K562 (cell line): ENCODE data around the gene NFYC. TPM values are rescaled to one million over a fixed set of nuclear protein-coding genes. Genes with fewer than 3 reads are reported as not detected.

Experiments
- COPS2 ChIP-seq: fragments of 450-650 bp; conservative IDR thresholded peaks from 2 replicates; pipeline ENCODE4 v1.6.1; 2016; ENCODE audit warnings: mild to moderate bottlenecking, moderate library complexity
- ELF2 ChIP-seq: fragments of 250-450 bp; sonication (Bioruptor Pico); IDR thresholded peaks from 2 replicates; pipeline ENCODE4 v1.5.0; 2021; ENCODE audit warnings: mild to moderate bottlenecking
- GATA2 ChIP-seq: sonication (generic); formaldehyde crosslinking; IDR thresholded peaks from 2 replicates; pipeline ENCODE4 v1.4.0; 2020; ENCODE audit warnings: mild to moderate bottlenecking, missing genetic modification reagents
- HDAC1 ChIP-seq, 2 experiments: fragments of 450-650 bp; IDR thresholded peaks; 2 replicates each; pipeline ENCODE4 v1.6.1; 2016 to 2017; ENCODE audit warnings: inconsistent platforms in 1 of 2, mild to moderate bottlenecking in 1 of 2, moderate library complexity in 1 of 2
- LEF1 ChIP-seq: fragments of 450-650 bp; IDR thresholded peaks from 2 replicates; pipeline ENCODE4 v1.6.1; 2016; ENCODE audit warnings: mild to moderate bottlenecking
- MECOM ChIP-seq: fragments of 250-450 bp; sonication (Bioruptor Pico); IDR thresholded peaks from 2 replicates; pipeline ENCODE4 v1.8.0; 2022; ENCODE audit warnings: inconsistent platforms
- MTA3 ChIP-seq: fragments of 450-650 bp; formaldehyde crosslinking; IDR thresholded peaks from 2 replicates; pipeline ENCODE4 v1.6.1; 2017; ENCODE audit warnings: mild to moderate bottlenecking, borderline replicate concordance
- NFYB ChIP-seq: IDR thresholded peaks from 2 replicates; pipeline ENCODE4 v1.6.1; 2011; ENCODE audit warnings: mild to moderate bottlenecking, moderate library complexity; ENCODE audit not compliant: insufficient read length; ENCODE audit errors: extremely low read depth
- PHB2 ChIP-seq: fragments of 450-650 bp; IDR thresholded peaks from 2 replicates; pipeline ENCODE4 v1.6.1; 2017; ENCODE audit warnings: low read depth
- RBM14 ChIP-seq: fragments of 200-400 bp; formaldehyde crosslinking; IDR thresholded peaks from 2 replicates; pipeline ENCODE4 v1.6.1; 2018; ENCODE audit warnings: low read depth, mild to moderate bottlenecking, low read length, moderate library complexity, borderline replicate concordance; ENCODE audit not compliant: insufficient read depth
- RCOR1 ChIP-seq, 2 experiments: IDR thresholded peaks; 2 replicates each; pipeline ENCODE4 v1.6.1; 2012; ENCODE audit warnings: low read depth in 2 of 2, low read length in 2 of 2, borderline replicate concordance in 1 of 2, improper control_type of control experiment in 1 of 2
- RFX1 ChIP-seq: fragments of 450-650 bp; IDR thresholded peaks from 2 replicates; pipeline ENCODE4 v1.6.1; 2016; ENCODE audit warnings: mild to moderate bottlenecking, moderate library complexity
- SAFB2 ChIP-seq: fragments of 200-400 bp; formaldehyde crosslinking; IDR thresholded peaks from 2 replicates; pipeline ENCODE4 v1.6.1; 2018; ENCODE audit warnings: borderline replicate concordance, low read length, low read depth, moderate library complexity; ENCODE audit not compliant: severe bottlenecking
- THRAP3 ChIP-seq: fragments of 450-650 bp; IDR thresholded peaks from 2 replicates; pipeline ENCODE4 v1.6.1; 2016; ENCODE audit warnings: mild to moderate bottlenecking, inconsistent platforms, borderline replicate concordance
- ZBTB26 ChIP-seq: fragments of 450-650 bp; formaldehyde crosslinking; IDR thresholded peaks from 2 replicates; pipeline ENCODE4 v1.4.0; 2022; ENCODE audit warnings: missing genetic modification characterization
- ZBTB40 ChIP-seq, 2 experiments: fragments of 450-650 bp in 1 of 2; sonication (generic) in 1 of 2; formaldehyde crosslinking in 1 of 2; IDR thresholded peaks; 2 replicates each; pipeline versions ENCODE4 v1.7.1 to v1.9.0; 2016 to 2022; ENCODE audit warnings: inconsistent platforms in 1 of 2, mild to moderate bottlenecking in 1 of 2, missing genetic modification reagents in 1 of 2
- ZNF280B ChIP-seq: fragments of 250-450 bp; sonication (Bioruptor Pico); IDR thresholded peaks from 2 replicates; pipeline ENCODE4 v1.5.1; 2021; ENCODE audit warnings: mild to moderate bottlenecking
- ZNF644 ChIP-seq: fragments of 200-800 bp; sonication (Bioruptor generic); IDR thresholded peaks from 2 replicates; pipeline ENCODE4 v1.6.1; 2016; ENCODE audit warnings: low read depth, missing genetic modification characterization, missing compliant biosample characterization
- polyA plus RNA-seq, 8 experiments: library from polyadenylated mRNA; depleted of rRNA in 4 of 8; stranded (reverse) in 5 of 8; unstranded in 3 of 8; fragments of >200 nt; fragmentation: Nextera tagmentation in 2 of 8; fragmentation: Illumina TruSeq in 1 of 8; extraction: Ambion mirVana in 2 of 8; extraction: Trizol in 1 of 8; gene quantifications; 2 replicates each; pipeline versions ENCODE4 v1.2.1 to v1.2.3, GENCODE V29; 2011 to 2014; ENCODE audit warnings: inconsistent platforms in 1 of 8, missing spikeins in 1 of 8
- total RNA-seq, 7 experiments: library from RNA; depleted of rRNA in 6 of 7; stranded (reverse); fragments of >200 nt in 6 of 7; fragmentation: Illumina TruSeq in 2 of 7; extraction: Trizol in 2 of 7; gene quantifications; 2 replicates each; pipeline versions ENCODE4 v1.2.1 to v1.2.3, GENCODE V29; 2011 to 2021; ENCODE audit warnings: low replicate concordance in 1 of 7

The NFYC gene
- total and polyA plus RNA-seq, 9 of the 15 experiments (the other 6 are each of a cell fraction or from before 2014, with no cell fraction given), result 4.8 to 59.8 (median 41.1) TPM

GRCh38 chr1:40808909-40809308 is 117.4 kb downstream of the NFYC start (continued):
- no peak for TF ChIP-seq ZBTB40 (IDR thresholded peaks at IDR 0.05)
- no peak for TF ChIP-seq ZBTB40 (CRISPR knock-in tag; IDR thresholded peaks at IDR 0.05)
- TF ChIP-seq COPS2, result no peak
- peak in 1 of 2 experiments; percentile 75; a peak in 2 of 4 replicates for TF ChIP-seq RCOR1 (IDR thresholded peaks at IDR 0.05; ENCODE audit: borderline replicate concordance in 1 of 2, low read depth in 2 of 2, low read length in 2 of 2)
- TF ChIP-seq NFYB, result no peak
- no peak for TF ChIP-seq ZBTB26 (CRISPR knock-in tag)
- no peak for TF ChIP-seq GATA2 (CRISPR knock-in tag)
- TF ChIP-seq ZNF644 (tag), result no peak
- TF ChIP-seq HDAC1 (IDR thresholded peaks at IDR 0.05), result peak in 1 of 2 experiments; percentile 84; a peak in 2 of 4 replicates
- TF ChIP-seq MECOM (CRISPR knock-in tag), result no peak
- TF ChIP-seq THRAP3, result no peak
- TF ChIP-seq SAFB2, result no peak
- TF ChIP-seq ELF2, result no peak
- no peak for TF ChIP-seq RBM14
- TF ChIP-seq ZNF280B (CRISPR knock-in tag), result no peak
- no peak for TF ChIP-seq PHB2
- TF ChIP-seq RFX1, result no peak
- TF ChIP-seq MTA3, result no peak
- TF ChIP-seq LEF1, result no peak
